Neuron (in vitro differentiated cells): ENCODE data around the gene B4GALT4.

Experiments
- H2AFZ ChIP-seq: one replicate; pipeline ENCODE4 v1.6.1; 2013; ENCODE audit warnings: low read depth, mild to moderate bottlenecking, inconsistent platforms, low read length, moderate library complexity
- H3K27me3 ChIP-seq: one replicate; pipeline ENCODE4 v1.6.1; 2013; ENCODE audit warnings: low read length; ENCODE audit not compliant: insufficient read depth
- H3K36me3 ChIP-seq: one replicate; pipeline ENCODE4 v1.6.1; 2013; ENCODE audit warnings: low read length; ENCODE audit not compliant: insufficient read depth
- H3K4me1 ChIP-seq: one replicate; pipeline ENCODE4 v1.6.1; 2013; ENCODE audit warnings: low read length; ENCODE audit not compliant: insufficient read depth
- H3K4me3 ChIP-seq: 2 replicates; pipeline ENCODE4 v1.5.1; 2013; ENCODE audit warnings: mild to moderate bottlenecking, low read length, moderate library complexity
- H3K9me3 ChIP-seq: one replicate; pipeline ENCODE4 v1.6.1; 2013; ENCODE audit warnings: low read length

Gene B4GALT4

DNA sequence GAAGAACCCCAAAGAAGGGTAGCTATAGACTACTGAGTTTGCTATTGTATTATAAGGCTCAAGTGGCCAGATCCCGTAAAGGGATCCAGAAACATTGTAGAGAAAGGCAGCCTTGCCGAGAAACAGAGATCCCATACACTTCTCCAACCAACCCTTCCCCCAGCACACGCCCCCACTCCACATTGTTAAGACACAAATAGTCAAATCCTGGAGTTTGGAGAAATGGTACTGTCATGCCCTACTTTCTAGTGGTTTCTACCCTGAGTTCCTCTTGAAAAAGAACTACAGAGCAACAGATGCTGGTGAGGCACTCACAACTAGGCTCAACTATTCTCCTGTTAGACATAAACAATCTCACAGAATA is 33.2 kb downstream of the B4GALT4 start:
- Histone ChIP-seq H3K4me3 (no peak overlapping the region), H3K4me1 (no peaks in the 10 kb centered on the region), H3K36me3 (peaks cover 8% of the 10 kb centered on the region), H2AFZ (no peak overlapping the region), H3K9me3 (peaks cover 3% of the 10 kb centered on the region), H3K27me3 (no peaks in the 10 kb centered on the region)

- Histone ChIP-seq H3K27me3 (no peaks in the 10 kb centered on the region), H3K4me3 (no peak overlapping the region), H3K9me3 (peaks cover 3% of the 10 kb centered on the region), H3K36me3 (peaks cover 5% of the 10 kb centered on the region), H2AFZ (no peak overlapping the region), H3K4me1 (no peaks in the 10 kb centered on the region)
These were observed 33.8 kb downstream of the B4GALT4 start for GRCh38 chr3:119206611-119207511.

GRCh38 chr3:119205685-119206084 is 35.0 kb downstream of the B4GALT4 start:
- H3K9me3 ChIP-seq = peaks cover 3% of the 10 kb centered on the region
- no peaks in the 10 kb centered on the region for H3K4me1 ChIP-seq
- H3K4me3 ChIP-seq = no peak overlapping the region
- no peaks in the 10 kb centered on the region for H3K27me3 ChIP-seq
- no peaks in the 10 kb centered on the region for H3K36me3 ChIP-seq
- no peak overlapping the region for H2AFZ ChIP-seq

- H3K27me3 ChIP-seq = no peaks in the 10 kb centered on the region
- no peaks in the 10 kb centered on the region for H3K36me3 ChIP-seq
- H3K4me1 ChIP-seq = no peaks in the 10 kb centered on the region
- no peak overlapping the region for H2AFZ ChIP-seq
- H3K4me3 ChIP-seq = no peak overlapping the region
- peaks cover 3% of the 10 kb centered on the region for H3K9me3 ChIP-seq
These were observed 35.5 kb downstream of the B4GALT4 start for GRCh38 chr3:119205209-119205608.

DNA sequence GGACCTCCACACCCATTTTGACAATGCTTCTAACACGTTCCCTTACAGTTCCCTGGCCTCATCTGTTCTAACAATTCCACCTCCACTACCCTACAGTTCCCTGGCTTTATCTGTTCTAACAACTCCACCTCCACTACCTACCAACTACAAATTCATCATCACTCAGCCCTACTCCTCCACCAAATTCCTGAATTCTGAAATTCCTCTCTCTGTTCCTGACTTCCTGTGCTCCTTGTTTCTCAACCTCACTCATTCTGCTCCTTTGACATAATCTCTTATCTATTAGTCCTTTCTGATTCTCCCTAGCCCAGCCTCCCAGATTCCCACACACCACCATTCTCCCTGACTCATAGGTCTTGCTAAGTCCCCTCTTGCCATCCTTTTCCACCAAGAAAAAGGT is 44.8 kb downstream of the B4GALT4 start:
- Histone ChIP-seq H3K4me3 (no peak overlapping the region), H3K27me3 (no peaks in the 10 kb centered on the region), H3K36me3 (no peaks in the 10 kb centered on the region), H3K4me1 (no peaks in the 10 kb centered on the region), H3K9me3 (no peaks in the 10 kb centered on the region), H2AFZ (no peak overlapping the region)

GRCh38 chr3:119195151-119195476 is 45.6 kb downstream of the B4GALT4 start:
- no peak overlapping the region for H2AFZ ChIP-seq
- H3K4me3 ChIP-seq = no peak overlapping the region
- H3K27me3 ChIP-seq = no peaks in the 10 kb centered on the region
- no peaks in the 10 kb centered on the region for H3K4me1 ChIP-seq
- H3K36me3 ChIP-seq = no peaks in the 10 kb centered on the region
- no peaks in the 10 kb centered on the region for H3K9me3 ChIP-seq

- H3K4me3 ChIP-seq = no peak overlapping the region
- H3K27me3 ChIP-seq = no peaks in the 10 kb centered on the region
- H3K36me3 ChIP-seq = no peaks in the 10 kb centered on the region
- H3K4me1 ChIP-seq = no peaks in the 10 kb centered on the region
- H3K9me3 ChIP-seq = no peaks in the 10 kb centered on the region
- no peak overlapping the region for H2AFZ ChIP-seq
These were observed 46.2 kb downstream of the B4GALT4 start for GRCh38 chr3:119194237-119195150.

GRCh38 chr3:119191800-119192199 is 48.9 kb downstream of the B4GALT4 start:
- Histone ChIP-seq H3K4me3 (no peak overlapping the region), H3K9me3 (no peaks in the 10 kb centered on the region), H3K4me1 (no peaks in the 10 kb centered on the region), H3K27me3 (no peaks in the 10 kb centered on the region), H2AFZ (no peak overlapping the region), H3K36me3 (no peaks in the 10 kb centered on the region)

DNA sequence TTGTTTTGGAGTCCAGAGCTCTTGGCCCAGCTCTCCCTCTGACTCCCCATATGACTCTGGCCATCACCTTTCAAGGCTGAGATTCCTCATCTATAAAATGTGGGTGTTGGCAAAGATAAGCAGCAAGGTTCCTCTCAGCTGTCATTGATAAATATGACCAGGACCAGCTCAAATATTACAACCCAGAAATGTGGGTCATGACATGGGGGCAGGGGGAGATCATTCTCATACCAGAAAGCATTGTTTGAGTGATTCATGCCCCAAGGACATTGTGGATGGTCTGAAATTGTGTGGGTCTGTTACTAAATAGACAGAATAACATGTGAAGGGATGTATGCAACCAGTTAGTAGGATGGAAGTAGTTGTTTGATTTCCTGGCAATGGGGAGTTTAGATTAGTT is 53.4 kb downstream of the B4GALT4 start:
- Histone ChIP-seq H2AFZ (no peak overlapping the region), H3K27me3 (no peaks in the 10 kb centered on the region), H3K9me3 (no peaks in the 10 kb centered on the region)

DNA sequence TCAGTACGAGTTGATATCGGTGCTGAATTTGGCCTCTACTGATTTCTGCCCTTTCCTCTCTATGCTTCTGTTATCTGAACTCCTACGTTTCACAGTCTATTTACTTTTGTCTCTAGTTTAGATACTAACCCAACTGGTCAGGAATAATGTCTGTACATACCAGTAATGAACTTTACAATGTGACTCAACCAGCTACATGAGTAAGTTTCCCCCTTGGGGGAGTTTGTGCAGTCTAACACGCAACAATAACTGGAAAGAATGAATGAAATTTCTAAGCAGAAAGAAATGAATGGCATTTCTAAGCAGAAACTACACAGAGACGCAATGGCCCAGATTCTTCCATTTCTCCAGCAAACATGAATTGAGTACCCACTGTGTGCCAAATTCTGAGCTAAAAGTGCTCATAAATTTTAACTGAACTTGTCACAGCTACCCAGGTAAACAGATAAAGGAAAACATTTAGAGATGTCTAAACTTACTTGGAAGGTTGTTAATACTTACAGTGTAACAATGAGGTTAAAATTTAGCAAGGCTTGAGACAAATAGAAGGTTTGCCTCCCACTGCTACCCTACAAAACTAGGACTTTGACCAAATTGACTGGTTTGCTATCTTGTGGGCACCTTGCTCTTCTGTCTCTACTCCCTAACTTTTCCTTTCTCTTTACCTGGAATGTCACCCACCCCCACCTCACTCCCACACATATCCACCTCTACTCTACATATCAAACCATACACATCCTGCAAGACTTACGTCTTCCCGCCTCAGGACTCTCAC is 55.7 kb downstream of the B4GALT4 start:
- Histone ChIP-seq H3K9me3 (no peaks in the 10 kb centered on the region), H3K36me3 (no peaks in the 10 kb centered on the region), H3K4me3 (no peak overlapping the region), H2AFZ (no peak overlapping the region), H3K4me1 (peaks cover 2% of the 10 kb centered on the region), H3K27me3 (no peaks in the 10 kb centered on the region)

More for the DNA sequence above, 53.4 kb downstream of the B4GALT4 start:
- Histone ChIP-seq H3K4me3 (no peak overlapping the region), H3K36me3 (no peaks in the 10 kb centered on the region), H3K4me1 (peaks cover 2% of the 10 kb centered on the region)

GRCh38 chr3:119184111-119184510 is 56.6 kb downstream of the B4GALT4 start:
- no peaks in the 10 kb centered on the region for H3K27me3 ChIP-seq
- H2AFZ ChIP-seq = no peak overlapping the region
- no peaks in the 10 kb centered on the region for H3K36me3 ChIP-seq
- H3K9me3 ChIP-seq = no peaks in the 10 kb centered on the region
- H3K4me1 ChIP-seq = peaks cover 2% of the 10 kb centered on the region
- H3K4me3 ChIP-seq = no peak overlapping the region

DNA sequence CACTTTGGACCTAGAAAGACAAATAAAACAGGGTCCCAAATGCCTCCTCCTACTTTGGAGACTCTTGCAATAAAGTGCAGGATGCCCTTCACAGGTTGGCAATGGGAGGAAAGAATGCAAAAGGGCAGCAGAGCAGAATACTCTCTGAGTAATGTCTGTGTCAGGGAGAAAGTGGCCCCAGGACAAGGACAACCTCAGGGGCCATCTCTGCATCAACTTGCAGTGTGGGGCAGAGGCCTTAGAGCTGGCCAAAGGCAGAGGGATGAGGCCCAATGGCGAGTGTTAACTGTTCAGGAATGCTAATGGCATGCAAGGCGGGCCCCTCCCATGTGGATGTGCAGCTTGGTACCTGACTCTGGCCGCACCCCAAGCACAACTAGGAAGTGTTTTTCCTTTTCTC is 58.9 kb downstream of the B4GALT4 start:
- no peaks in the 10 kb centered on the region for H3K27me3 ChIP-seq
- no peak overlapping the region for H3K4me3 ChIP-seq
- H2AFZ ChIP-seq = no peak overlapping the region
- no peaks in the 10 kb centered on the region for H3K9me3 ChIP-seq
- H3K36me3 ChIP-seq = no peaks in the 10 kb centered on the region
- H3K4me1 ChIP-seq = peaks cover 2% of the 10 kb centered on the region

GRCh38 chr3:119177321-119177720 is 63.4 kb downstream of the B4GALT4 start:
- no peaks in the 10 kb centered on the region for H3K36me3 ChIP-seq
- H3K4me1 ChIP-seq = peaks cover 2% of the 10 kb centered on the region
- no peak overlapping the region for H3K4me3 ChIP-seq

More at GRCh38 chr3:119177321-119177720, 63.4 kb downstream of the B4GALT4 start:
- peaks cover 14% of the 10 kb centered on the region for H3K27me3 ChIP-seq
- no peak overlapping the region for H2AFZ ChIP-seq
- no peaks in the 10 kb centered on the region for H3K9me3 ChIP-seq
